ENCODE measurements around the gene WWTR1.

The WWTR1 gene

GRCh38 chr3:149479621-149480325, 178.1 kb downstream of the WWTR1 start:
- TF ChIP-seq GATA1 (IDR thresholded peaks at IDR 0.05; ENCODE audit: low read depth, low read length) (no peak), POLR2A (IDR thresholded peaks at IDR 0.05; ENCODE audit: low read length) (no peak)
- DNase-seq = no peak

- TF ChIP-seq GATA1 (IDR thresholded peaks at IDR 0.05; ENCODE audit: low read depth, low read length) (no peak), POLR2A (IDR thresholded peaks at IDR 0.05; ENCODE audit: low read length) (no peak)
- no peak for DNase-seq
These were observed 181.6 kb downstream of the WWTR1 start for GRCh38 chr3:149476225-149476624.

GRCh38 chr3:149475451-149476060, 182.3 kb downstream of the WWTR1 start:
- TF ChIP-seq POLR2A (IDR thresholded peaks at IDR 0.05; ENCODE audit: low read length) (no peak), GATA1 (IDR thresholded peaks at IDR 0.05; ENCODE audit: low read depth, low read length) (no peak)
- DNase-seq = no peak

GRCh38 chr3:149474250-149474817, 183.5 kb downstream of the WWTR1 start, which contains the start of gene TM4SF4:
TM4SF4 (plus strand) TSS chr3:149474697; CDS start chr3:149474878, 181 bp downstream.
- TF ChIP-seq POLR2A (IDR thresholded peaks at IDR 0.05; ENCODE audit: low read length) (no peak), GATA1 (IDR thresholded peaks at IDR 0.05; ENCODE audit: low read depth, low read length) (no peak)

GRCh38 chr3:149473357-149474249, 184.2 kb downstream of the WWTR1 start:
- DNase-seq = no peak
- TF ChIP-seq POLR2A (IDR thresholded peaks at IDR 0.05; ENCODE audit: low read length) = no peak
- no peak for TF ChIP-seq GATA1 (IDR thresholded peaks at IDR 0.05; ENCODE audit: low read depth, low read length)

More at GRCh38 chr3:149474250-149474817, 183.5 kb downstream of the WWTR1 start, which contains the start of gene TM4SF4:
- no peak for DNase-seq

GRCh38 chr3:149472030-149472797, 185.6 kb downstream of the WWTR1 start:
- TF ChIP-seq GATA1 (IDR thresholded peaks at IDR 0.05; ENCODE audit: low read depth, low read length) (no peak), POLR2A (IDR thresholded peaks at IDR 0.05; ENCODE audit: low read length) (no peak)
- DNase-seq = no peak

GRCh38 chr3:149470381-149470780, 187.4 kb downstream of the WWTR1 start:
- DNase-seq = no peak
- TF ChIP-seq POLR2A (IDR thresholded peaks at IDR 0.05; ENCODE audit: low read length) = no peak
- no peak for TF ChIP-seq GATA1 (IDR thresholded peaks at IDR 0.05; ENCODE audit: low read depth, low read length)

- TF ChIP-seq POLR2A (IDR thresholded peaks at IDR 0.05; ENCODE audit: low read length) = no peak
- no peak for TF ChIP-seq GATA1 (IDR thresholded peaks at IDR 0.05; ENCODE audit: low read depth, low read length)
- no peak for DNase-seq
These were observed 189.2 kb downstream of the WWTR1 start for GRCh38 chr3:149468504-149469212.
